Measurements from ENCODE around the gene OOSP1.
"Not testable (repeated sequence)": the region's sequence is repeated elsewhere in the genome, so short reads cannot be mapped to it uniquely, and the experiment has no call there.

OOSP1 gene

DNA sequence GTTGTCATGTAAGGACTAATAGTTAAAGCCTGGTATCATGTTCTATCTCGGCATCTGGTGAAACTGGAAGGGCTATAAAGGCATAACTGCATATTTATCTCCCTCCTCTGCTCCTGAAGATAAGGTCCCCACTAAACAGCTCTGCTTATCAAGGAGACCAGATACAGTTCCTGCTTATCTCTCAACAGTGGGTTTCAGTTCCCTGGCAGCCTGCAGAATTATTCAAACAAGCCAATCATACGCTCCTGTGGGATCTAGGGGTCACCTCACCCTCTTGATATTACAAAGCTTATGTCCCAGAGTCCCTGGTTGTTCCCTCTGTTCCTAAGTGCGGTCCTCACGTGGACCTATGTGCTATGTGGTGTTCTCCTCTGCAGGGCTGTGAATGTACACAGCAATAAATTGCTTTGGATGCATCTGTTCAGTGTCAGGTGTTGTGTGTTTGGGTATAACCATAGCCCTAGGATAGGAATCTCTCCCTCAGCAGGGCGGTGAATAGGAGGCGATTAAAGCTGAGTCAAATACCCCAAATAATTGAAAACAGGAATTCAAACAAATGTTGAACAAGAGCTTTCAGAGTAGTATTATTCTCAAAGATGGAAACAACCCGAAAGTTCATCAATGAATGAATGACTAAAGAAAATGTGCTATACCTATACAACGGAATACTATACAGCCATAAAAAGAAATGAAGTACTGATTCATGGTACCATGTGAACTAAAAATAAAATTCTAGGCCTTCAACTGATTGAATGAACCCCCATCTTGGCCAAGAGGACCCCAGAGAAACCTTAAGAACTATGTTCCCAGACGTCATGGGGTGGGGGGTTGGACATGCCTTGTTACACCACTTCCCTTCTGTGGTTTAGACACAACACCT is 22.5 kb downstream of the OOSP1 start:
- no peak for DNase-seq (ENCODE audit: low read depth, low spot score)

DNA sequence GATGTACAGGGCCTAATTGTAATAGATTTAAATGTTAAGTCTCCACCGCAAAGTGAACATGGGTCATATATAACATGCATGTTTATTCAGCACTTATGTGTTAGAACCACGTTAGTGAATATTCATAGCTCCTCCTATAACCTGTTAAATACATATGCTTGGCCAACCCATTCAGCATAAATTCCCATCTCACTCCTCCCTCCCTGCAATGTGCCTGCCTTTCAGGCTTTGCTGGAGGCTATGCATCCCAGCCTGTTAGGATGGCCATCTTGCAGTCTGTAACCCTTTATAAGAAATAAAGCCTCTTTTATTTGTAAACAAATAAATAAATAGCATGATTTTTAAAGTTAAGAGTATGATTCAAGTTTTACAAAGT is 23.9 kb downstream of the OOSP1 start:
- DNase-seq (ENCODE audit: low read depth, low spot score): no peak

DNA sequence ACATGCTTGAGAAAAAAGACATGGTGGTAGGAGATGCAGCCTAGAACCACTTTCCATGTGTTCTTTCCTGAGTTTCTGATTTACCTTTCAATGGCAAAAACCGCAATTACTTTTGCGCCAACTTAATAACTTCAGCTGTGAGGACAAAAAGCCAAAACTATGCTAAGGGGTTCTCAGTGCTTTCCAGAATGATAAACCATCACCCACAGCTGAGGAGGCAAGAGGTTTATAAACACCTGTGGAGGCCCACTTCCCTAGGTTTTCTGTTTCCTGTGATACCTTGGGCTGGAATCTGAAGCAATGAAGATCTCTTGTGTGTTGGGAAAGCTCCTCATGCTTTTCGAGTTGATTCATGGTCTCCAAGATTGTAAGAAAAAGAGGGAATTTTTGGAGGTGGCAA is 25.5 kb downstream of the OOSP1 start, which contains the start of gene OOSP4A:
OOSP4A (plus strand) TSS at position 301 of the 400 bp plus-strand sequence; CDS start at position 301, 0 bp downstream.
- DNase-seq (ENCODE audit: low read depth, low spot score): no peak

DNA sequence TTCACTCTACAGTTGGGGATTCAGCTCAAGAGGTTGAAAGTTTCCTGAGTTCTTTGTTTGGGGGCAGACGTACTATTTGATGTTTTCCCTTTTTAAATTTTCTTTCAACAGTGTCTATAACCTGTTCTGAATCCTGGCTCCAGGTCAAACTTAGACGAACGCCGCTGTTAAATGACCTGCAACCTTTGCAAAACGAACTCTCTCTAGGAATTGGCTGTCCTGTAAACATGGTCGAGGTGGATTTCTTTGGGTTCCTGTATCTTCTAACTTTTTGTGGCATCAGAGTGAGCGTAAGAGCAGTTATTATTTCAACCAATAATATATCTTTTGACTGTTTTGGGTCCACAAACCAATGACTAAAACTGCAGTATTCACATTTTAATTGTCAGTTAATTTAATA is 27.2 kb downstream of the OOSP1 start:
- DNase-seq (ENCODE audit: low read depth, low spot score): no peak

DNA sequence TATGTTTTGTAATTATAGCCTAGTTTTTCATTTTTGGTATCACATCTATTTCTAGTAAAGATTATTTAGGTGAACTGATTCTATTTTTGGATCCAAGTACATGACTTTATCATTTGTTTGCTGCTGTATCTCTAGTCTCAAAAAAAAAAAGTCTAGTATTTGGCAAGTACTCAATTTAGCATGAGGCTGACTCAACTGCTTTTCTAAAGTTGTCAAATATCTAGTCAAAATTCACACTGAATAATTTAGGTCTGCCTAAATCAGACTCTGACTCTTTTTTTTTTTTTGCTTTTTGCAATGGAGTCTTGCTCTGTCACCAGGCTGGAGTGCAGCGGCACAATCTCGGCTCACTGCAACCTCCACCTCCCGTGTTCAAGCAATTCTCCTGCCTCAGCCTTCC is 28.0 kb downstream of the OOSP1 start:
- DNase-seq (ENCODE audit: low read depth, low spot score): no peak

DNA sequence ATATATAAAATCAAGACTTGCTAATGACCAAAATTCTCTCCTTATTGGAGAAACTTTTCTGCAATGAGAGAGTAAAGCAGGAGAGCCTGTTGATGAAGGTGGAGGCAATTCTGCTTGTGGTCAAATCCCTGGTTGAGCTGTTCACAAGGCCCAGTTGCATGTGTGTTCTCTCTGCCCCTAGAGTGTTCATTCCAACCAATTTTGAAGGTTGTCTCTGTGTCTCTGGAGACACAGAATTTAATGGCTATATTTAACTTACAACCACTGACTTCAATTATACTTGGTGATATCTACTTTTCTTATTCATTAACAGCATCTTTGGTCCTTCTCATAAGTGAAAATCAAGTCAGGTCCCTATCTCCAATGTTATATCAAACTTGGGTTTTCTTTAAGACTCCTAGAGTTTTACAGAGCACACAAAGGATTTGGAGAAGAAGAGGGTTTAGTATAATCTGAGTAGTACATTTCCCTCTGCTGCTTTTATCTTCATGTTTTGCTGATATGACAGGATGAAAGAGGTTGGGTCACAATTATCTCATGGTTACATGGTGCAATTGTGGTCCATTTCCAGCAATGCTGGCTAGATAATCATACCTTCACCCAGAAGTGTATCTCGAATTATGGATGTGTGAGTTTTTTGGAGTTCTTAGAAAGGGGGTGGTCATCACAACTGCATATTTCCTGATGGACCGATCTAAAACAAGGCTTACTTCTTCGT is 29.6 kb downstream of the OOSP1 start:
- no peak for DNase-seq (ENCODE audit: low read depth, low spot score)

DNA sequence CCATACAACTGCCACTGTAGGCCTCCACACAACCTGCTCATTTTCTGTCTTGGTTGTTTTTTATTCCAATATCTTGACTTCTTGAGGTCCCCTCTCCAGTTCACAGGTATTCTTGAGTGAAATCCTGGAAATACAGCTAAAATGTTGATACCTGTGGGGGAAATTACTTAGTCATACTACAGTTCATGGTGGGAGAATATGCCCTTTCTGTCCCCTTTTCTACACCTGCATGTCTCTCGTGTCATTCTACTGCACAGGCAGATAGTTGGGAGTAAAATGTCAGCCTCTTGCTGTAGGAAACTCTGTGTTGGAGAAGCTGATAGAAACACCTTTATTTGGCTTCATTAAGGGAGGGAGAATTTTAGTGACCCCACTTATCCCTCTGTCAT is 30.2 kb downstream of the OOSP1 start:
- DNase-seq (ENCODE audit: low read depth, low spot score): no peak

DNA sequence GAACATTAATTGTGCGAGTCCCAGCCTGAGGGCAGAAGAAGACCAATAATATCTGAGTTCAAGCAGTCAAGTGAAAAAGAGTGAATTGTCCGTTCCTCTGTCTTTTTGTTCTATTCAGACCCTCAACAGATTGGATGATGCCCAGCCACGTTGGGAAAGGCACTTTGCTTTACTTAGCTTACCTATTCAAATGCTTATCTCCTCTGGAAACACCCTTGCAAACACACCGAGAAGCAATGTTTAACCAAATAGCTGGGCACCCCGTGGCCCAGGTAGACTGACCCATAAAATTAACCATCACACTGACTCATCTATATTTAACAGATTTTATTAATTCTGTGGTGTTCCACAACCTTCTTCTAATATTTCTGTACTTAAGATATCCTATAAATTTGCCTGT is 34.9 kb downstream of the OOSP1 start:
- DNase-seq (ENCODE audit: low read depth, low spot score): no peak

DNA sequence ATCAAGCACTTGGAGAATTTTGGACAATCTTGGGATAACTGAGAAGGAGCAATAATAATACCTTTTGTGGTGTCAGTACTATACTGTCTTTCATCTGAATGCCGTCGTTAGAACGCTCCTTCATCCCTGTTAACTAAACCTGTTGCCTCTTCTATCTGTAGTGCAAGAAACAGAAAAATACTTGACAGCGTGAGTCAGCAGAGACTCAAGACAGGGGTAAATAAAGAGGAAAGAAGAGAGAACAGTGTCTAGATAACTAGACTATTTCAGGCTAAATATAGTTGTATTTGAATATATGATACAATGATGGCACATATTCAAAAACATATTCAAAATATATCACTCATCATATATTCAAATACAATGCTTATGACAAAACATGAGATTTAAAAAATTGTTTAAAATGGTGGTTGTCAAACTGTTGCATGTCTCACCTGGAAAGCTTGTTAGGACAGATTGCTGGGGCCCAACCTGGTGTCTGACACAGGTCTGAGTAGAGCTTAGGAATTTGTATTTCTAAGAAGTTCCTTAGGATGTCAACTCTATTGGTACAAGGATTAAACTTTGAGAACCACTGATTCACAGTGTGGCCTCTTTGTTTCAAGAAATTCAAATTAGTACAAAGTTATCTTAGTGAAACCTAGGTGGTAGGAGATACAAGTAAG is 43.0 kb downstream of the OOSP1 start:
- no peak for DNase-seq (ENCODE audit: low read depth, low spot score)

DNA sequence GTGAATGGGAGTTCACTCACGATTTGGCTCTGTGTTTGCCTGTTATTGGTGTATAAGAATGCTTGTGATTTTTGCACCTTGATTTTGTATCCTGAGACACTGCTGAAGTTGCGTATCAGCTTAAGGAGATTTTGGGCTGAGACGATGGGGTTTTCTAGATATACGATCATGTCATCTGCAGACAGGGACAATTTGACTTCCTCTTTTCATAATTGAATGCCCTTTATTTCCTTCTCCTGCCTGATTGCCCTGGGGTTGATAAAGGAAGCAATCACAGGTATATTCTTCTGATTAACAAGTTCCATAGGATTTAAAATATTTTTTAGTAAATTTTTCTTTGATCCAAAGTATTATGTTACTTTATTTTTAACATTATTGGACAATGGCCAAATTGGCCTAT is 43.8 kb downstream of the OOSP1 start:
- DNase-seq (ENCODE audit: low read depth, low spot score): not testable (repeated sequence)

DNA sequence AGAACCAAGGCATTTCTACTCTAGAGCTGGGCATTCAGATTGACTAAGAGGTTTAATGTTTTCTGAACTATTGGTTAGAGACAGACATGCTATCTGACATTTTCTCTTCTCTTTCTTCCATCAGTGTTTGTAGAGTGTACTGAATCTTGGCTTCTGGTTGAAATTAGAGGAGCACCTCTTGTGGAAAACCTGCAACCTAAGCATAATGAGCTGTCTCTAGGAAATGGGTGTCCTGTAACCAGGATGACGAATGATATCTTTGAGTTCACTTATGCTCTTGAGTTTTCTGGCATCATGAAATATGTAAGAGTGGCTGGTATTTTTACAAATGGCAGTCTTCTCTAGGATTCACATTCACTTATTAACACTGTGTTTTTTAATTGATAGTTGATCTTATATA is 45.0 kb downstream of the OOSP1 start:
- DNase-seq (ENCODE audit: low read depth, low spot score): no peak

DNA sequence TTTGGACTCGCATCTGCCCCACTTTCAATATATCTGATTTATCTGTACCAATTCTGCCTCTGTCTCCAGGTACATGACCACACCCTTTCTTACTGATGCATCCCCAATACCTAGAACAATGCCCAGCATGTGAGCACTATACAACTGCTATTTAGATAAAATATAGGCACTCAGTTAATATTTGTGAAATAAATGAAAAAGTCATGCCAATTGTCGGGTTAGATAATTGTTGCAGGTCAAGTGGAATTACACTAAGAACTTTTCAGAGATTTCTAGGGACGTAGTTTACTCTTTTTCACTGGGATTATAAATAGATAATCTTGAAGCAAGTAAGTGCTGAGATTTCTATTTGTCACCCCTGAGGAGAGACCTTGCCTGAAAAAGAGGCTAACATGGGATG is 46.1 kb downstream of the OOSP1 start:
- DNase-seq (ENCODE audit: low read depth, low spot score): no peak

DNA sequence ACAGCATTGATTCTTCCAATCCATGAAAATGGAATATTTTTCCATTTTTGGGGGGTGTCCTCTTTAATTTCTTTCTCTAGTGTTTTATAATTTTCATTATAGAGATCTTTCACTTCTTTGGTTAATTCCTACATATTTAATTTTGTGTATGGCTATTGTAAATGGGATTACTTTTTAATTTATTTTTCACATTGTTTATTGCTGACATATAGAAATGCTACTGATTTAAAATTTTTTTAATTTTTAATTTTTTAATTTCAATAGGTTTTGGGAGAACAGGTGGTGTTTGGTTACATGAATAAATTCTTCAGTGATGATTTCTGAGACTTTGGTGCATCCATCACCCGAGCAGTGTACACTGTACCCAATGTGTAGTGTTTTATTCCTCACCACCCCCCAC is 52.2 kb downstream of the OOSP1 start:
- no peak for DNase-seq (ENCODE audit: low read depth, low spot score)

DNA sequence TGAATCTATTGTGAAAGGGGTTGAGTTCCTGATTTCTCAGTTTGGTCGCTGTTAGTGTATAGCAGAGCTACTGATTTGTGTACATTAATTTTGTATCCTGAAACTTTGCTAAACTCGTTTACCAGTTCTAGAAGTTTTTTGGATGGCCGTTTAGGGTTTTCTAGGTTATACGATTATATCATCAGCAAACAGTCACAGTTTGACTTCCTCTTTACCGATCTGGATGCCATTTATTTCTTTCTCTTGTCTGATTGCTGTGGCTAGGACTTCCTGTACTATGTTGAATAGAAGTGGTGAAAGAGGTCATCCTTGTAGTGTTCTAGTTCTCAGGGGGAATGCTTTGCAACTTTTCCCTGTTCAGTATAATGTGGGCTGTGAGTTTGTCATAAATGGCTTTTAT is 54.2 kb downstream of the OOSP1 start:
- DNase-seq (ENCODE audit: low read depth, low spot score): no peak

DNA sequence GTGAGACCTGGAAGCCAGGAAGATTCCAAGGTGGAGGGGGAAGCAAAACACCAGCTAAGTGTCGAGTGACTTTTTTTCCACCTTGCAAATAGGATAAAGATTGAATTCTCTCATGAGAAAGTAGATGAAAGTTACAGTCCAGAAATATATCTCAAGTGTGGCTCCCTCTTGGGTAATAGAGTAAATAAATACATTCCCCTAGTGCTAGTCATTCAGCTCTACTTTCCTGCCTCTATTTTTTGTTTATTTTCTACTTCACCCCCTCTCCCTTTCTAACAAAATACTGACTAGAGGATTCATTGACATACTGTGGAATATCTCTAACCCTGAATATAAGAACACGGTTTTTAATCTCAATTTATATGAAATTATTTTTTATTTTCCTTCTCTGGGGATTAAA is 59.6 kb downstream of the OOSP1 start:
- DNase-seq (ENCODE audit: low read depth, low spot score): no peak

DNA sequence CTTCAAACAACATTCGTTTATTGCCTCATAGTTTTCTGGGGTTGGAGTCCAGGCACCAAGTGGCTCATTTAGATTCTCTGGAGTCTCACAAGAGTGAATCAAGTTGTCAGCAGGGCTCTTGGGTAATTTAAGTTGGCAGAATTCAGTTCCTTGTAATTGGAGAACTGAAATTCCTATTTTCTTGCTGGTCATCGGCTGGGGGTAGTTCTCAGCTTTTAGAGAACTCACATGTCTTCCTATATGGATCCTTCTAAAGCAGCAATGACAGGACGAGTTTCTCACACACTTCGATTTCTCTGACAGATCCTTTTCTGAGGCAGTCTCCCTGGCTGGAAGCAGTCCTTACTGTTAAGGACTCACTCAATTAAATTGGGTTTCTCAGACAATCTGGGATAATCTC is 61.5 kb downstream of the OOSP1 start:
- no peak for DNase-seq (ENCODE audit: low read depth, low spot score)

DNA sequence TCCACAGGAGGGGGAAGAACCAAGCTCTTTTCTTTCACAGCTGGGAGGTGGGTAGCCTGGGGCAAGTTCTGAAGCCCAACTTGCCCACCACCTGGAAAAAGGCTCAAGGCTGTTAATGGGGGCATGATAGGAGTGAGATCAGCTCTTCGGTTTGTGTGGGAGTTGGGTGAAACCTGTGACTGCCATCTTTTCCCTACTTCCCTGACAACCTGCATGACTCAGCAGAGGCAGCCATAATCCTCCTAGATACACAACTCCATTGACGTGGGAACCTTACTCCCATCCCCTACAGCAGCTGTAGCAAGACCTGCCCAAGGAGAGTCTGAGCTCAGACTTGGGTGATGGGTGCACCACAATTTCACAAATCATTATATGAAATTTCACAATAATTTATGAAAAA is 65.5 kb downstream of the OOSP1 start:
- no peak for DNase-seq (ENCODE audit: low read depth, low spot score)

DNA sequence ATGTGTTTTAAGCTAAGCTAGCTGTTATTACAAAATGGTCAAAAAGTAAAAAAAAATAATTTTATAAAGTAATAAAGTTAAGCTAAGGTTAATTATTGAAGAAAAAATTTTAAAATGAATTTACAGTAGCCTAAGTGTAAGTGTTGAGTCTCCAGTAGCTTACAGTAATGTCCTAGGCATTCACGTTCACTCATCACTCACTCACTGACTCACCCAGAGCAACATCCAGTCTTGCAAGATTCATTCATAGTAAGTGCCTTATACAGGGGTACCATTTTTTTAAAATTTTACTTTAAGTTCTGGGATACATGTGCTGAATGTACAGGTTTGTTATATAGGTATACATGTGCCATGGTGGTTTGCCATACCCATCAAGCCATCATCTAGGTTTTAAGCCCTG is 67.1 kb downstream of the OOSP1 start:
- no peak for DNase-seq (ENCODE audit: low read depth, low spot score)

Data from activated CD4-positive, CD25-positive, alpha-beta regulatory T cell treated with anti-CD3 and anti-CD28 coated beads, Interleukin-2, amount 50 U/mL, for 16 hours (primary cell).